ENCODE measurements around the gene OR52E5.

DNA sequence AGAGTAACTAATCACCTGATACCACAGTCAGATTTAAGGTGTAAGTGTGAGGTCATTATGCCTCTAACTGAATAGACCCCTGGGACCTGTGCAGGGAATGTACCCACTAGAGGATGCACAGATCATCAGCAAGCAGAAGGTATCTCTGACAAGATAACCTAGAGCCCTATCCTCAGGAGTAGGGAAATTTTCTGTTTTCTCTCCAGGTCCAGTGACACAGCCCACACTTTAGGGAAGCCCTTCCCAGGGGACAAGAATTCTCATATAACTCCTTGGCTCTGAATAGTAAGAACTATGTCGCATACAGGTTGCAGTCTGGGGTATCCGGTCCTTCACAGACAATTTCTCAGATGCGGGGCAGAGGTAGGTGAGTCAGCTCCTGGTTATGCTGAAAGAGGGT is at the start of gene OR52E5:
- TF ChIP-seq POLR2A (IDR thresholded peaks at IDR 0.05; ENCODE audit: borderline replicate concordance, extremely low read depth, insufficient read depth, insufficient read length) (no peak), POLR2AphosphoS5 (IDR thresholded peaks at IDR 0.05; ENCODE audit: low read depth, low read length) (no peak), EZH2 (IDR thresholded peaks at IDR 0.05) (no peak), ZNF274 (IDR thresholded peaks at IDR 0.05; ENCODE audit: low read depth, low read length) (no peak), SIN3A (IDR thresholded peaks at IDR 0.05; ENCODE audit: low read depth) (no peak), EZH2phosphoT487 (IDR thresholded peaks at IDR 0.05; ENCODE audit: borderline replicate concordance) (no peak), SP1 (IDR thresholded peaks at IDR 0.05; ENCODE audit: low read depth) (no peak), JUND (IDR thresholded peaks at IDR 0.05) (no peak), EGR1 (IDR thresholded peaks at IDR 0.05; ENCODE audit: low read depth) (no peak), TCF7L2 (IDR thresholded peaks at IDR 0.05; ENCODE audit: borderline replicate concordance, extremely low read depth, insufficient read depth, insufficient read length) (no peak)
- TF ChIP-seq, protein P1, sequence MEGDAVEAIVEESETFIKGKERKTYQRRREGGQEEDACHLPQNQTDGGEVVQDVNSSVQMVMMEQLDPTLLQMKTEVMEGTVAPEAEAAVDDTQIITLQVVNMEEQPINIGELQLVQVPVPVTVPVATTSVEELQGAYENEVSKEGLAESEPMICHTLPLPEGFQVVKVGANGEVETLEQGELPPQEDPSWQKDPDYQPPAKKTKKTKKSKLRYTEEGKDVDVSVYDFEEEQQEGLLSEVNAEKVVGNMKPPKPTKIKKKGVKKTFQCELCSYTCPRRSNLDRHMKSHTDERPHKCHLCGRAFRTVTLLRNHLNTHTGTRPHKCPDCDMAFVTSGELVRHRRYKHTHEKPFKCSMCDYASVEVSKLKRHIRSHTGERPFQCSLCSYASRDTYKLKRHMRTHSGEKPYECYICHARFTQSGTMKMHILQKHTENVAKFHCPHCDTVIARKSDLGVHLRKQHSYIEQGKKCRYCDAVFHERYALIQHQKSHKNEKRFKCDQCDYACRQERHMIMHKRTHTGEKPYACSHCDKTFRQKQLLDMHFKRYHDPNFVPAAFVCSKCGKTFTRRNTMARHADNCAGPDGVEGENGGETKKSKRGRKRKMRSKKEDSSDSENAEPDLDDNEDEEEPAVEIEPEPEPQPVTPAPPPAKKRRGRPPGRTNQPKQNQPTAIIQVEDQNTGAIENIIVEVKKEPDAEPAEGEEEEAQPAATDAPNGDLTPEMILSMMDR (IDR thresholded peaks at IDR 0.05 in 2 of 3, conservative IDR thresholded peaks at IDR 0.05 in 1 of 3; ENCODE audit: borderline replicate concordance in 1 of 3, insufficient read depth in 1 of 3, low read depth in 2 of 3, low read length in 2 of 3), result no peak
- TF ChIP-seq, protein P2, sequence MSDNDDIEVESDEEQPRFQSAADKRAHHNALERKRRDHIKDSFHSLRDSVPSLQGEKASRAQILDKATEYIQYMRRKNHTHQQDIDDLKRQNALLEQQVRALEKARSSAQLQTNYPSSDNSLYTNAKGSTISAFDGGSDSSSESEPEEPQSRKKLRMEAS (IDR thresholded peaks at IDR 0.05), result no peak
- TF ChIP-seq, protein P3, sequence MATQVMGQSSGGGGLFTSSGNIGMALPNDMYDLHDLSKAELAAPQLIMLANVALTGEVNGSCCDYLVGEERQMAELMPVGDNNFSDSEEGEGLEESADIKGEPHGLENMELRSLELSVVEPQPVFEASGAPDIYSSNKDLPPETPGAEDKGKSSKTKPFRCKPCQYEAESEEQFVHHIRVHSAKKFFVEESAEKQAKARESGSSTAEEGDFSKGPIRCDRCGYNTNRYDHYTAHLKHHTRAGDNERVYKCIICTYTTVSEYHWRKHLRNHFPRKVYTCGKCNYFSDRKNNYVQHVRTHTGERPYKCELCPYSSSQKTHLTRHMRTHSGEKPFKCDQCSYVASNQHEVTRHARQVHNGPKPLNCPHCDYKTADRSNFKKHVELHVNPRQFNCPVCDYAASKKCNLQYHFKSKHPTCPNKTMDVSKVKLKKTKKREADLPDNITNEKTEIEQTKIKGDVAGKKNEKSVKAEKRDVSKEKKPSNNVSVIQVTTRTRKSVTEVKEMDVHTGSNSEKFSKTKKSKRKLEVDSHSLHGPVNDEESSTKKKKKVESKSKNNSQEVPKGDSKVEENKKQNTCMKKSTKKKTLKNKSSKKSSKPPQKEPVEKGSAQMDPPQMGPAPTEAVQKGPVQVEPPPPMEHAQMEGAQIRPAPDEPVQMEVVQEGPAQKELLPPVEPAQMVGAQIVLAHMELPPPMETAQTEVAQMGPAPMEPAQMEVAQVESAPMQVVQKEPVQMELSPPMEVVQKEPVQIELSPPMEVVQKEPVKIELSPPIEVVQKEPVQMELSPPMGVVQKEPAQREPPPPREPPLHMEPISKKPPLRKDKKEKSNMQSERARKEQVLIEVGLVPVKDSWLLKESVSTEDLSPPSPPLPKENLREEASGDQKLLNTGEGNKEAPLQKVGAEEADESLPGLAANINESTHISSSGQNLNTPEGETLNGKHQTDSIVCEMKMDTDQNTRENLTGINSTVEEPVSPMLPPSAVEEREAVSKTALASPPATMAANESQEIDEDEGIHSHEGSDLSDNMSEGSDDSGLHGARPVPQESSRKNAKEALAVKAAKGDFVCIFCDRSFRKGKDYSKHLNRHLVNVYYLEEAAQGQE (IDR thresholded peaks at IDR 0.05; ENCODE audit: low read depth), result no peak
- TF ChIP-seq, protein P4, sequence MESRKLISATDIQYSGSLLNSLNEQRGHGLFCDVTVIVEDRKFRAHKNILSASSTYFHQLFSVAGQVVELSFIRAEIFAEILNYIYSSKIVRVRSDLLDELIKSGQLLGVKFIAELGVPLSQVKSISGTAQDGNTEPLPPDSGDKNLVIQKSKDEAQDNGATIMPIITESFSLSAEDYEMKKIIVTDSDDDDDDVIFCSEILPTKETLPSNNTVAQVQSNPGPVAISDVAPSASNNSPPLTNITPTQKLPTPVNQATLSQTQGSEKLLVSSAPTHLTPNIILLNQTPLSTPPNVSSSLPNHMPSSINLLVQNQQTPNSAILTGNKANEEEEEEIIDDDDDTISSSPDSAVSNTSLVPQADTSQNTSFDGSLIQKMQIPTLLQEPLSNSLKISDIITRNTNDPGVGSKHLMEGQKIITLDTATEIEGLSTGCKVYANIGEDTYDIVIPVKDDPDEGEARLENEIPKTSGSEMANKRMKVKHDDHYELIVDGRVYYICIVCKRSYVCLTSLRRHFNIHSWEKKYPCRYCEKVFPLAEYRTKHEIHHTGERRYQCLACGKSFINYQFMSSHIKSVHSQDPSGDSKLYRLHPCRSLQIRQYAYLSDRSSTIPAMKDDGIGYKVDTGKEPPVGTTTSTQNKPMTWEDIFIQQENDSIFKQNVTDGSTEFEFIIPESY (IDR thresholded peaks at IDR 0.05; ENCODE audit: extremely low read depth, insufficient replicate concordance, low read length), result no peak

All from HCT116 (cell line).